ENCODE data around the gene GET4.

Gene GET4

DNA sequence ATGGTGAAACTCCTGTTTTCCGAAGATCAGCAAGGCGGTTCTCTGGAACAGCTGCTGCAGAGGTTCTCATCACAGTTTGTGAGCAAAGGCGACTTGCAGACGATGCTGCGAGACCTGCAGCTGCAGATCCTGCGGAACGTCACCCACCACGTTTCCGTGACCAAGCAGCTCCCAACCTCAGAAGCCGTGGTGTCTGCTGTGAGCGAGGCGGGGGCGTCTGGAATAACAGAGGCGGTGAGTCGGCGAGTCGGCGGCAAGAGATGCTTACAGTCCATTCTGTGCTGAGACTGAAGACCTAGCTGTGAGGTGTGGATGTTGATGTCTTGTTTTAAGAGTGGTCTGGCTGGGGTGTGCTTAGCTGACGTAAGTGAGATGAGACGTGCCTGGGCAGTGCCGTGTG lies 16.2 kb upstream of the GET4 start:
- H4K20me1 ChIP-seq (ENCODE audit: insufficient read depth, low read length): no peaks in the 10 kb centered on the region
- peaks cover 8% of the 10 kb centered on the region for H3K36me3 ChIP-seq (replicated peaks; ENCODE audit: low read depth, low read length)
- H3K27ac ChIP-seq (ENCODE audit: low read length): no peak overlapping the region
- no peak overlapping the region for H2AFZ ChIP-seq (ENCODE audit: low read depth, low read length)
- H3K9me3 ChIP-seq (ENCODE audit: insufficient read depth, low read length): no peaks in the 10 kb centered on the region
- no peak overlapping the region for H3K4me3 ChIP-seq (ENCODE audit: low read length)
- no peaks in the 10 kb centered on the region for H3K79me2 ChIP-seq (ENCODE audit: low read length)
- H3K4me1 ChIP-seq (ENCODE audit: low read length): no peaks in the 10 kb centered on the region
- TF ChIP-seq, protein P1, sequence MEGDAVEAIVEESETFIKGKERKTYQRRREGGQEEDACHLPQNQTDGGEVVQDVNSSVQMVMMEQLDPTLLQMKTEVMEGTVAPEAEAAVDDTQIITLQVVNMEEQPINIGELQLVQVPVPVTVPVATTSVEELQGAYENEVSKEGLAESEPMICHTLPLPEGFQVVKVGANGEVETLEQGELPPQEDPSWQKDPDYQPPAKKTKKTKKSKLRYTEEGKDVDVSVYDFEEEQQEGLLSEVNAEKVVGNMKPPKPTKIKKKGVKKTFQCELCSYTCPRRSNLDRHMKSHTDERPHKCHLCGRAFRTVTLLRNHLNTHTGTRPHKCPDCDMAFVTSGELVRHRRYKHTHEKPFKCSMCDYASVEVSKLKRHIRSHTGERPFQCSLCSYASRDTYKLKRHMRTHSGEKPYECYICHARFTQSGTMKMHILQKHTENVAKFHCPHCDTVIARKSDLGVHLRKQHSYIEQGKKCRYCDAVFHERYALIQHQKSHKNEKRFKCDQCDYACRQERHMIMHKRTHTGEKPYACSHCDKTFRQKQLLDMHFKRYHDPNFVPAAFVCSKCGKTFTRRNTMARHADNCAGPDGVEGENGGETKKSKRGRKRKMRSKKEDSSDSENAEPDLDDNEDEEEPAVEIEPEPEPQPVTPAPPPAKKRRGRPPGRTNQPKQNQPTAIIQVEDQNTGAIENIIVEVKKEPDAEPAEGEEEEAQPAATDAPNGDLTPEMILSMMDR (IDR thresholded peaks at IDR 0.05; ENCODE audit: low read depth, low read length): no peak
- no peak for TF ChIP-seq EZH2phosphoT487 (IDR thresholded peaks at IDR 0.05; ENCODE audit: low read depth)
- H3K4me2 ChIP-seq (ENCODE audit: low read length): no peak overlapping the region
- H3K27me3 ChIP-seq (ENCODE audit: low read depth, low read length): no peaks in the 10 kb centered on the region
- no peak overlapping the region for H3K9ac ChIP-seq (ENCODE audit: low read length)

DNA sequence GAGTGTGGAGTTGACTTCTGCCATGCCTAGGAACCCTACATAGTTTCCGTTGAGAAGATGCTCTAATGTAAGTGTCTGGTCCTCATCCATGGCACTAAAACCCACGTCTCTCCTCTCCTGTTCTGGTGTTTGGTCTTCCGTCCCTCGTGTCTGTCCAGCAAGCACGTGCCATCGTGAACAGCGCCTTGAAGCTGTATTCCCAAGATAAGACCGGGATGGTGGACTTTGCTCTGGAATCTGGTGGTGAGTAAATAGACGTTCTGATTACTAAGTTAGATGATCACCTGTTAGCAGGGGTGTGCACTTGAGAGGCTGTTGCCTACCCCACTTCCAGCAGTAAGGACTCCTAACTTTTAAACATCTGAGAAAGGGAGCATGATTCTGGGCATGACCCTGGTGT lies 15.1 kb upstream of the GET4 start:
- H2AFZ ChIP-seq (ENCODE audit: low read depth, low read length): no peak overlapping the region
- no peaks in the 10 kb centered on the region for H4K20me1 ChIP-seq (ENCODE audit: insufficient read depth, low read length)
- H3K4me3 ChIP-seq (ENCODE audit: low read length): no peak overlapping the region
- H3K27ac ChIP-seq (ENCODE audit: low read length): no peak overlapping the region
- H3K27me3 ChIP-seq (ENCODE audit: low read depth, low read length): no peaks in the 10 kb centered on the region
- H3K9ac ChIP-seq (ENCODE audit: low read length): no peak overlapping the region
- no peak for TF ChIP-seq EZH2phosphoT487 (IDR thresholded peaks at IDR 0.05; ENCODE audit: low read depth)
- TF ChIP-seq, protein P1 (IDR thresholded peaks at IDR 0.05; ENCODE audit: low read depth, low read length): no peak
- H3K79me2 ChIP-seq (ENCODE audit: low read length): no peaks in the 10 kb centered on the region
- H3K9me3 ChIP-seq (ENCODE audit: insufficient read depth, low read length): no peaks in the 10 kb centered on the region
- H3K36me3 ChIP-seq (replicated peaks; ENCODE audit: low read depth, low read length): peaks cover 13% of the 10 kb centered on the region
- H3K4me2 ChIP-seq (ENCODE audit: low read length): no peak overlapping the region
- H3K4me1 ChIP-seq (ENCODE audit: low read length): no peaks in the 10 kb centered on the region

DNA sequence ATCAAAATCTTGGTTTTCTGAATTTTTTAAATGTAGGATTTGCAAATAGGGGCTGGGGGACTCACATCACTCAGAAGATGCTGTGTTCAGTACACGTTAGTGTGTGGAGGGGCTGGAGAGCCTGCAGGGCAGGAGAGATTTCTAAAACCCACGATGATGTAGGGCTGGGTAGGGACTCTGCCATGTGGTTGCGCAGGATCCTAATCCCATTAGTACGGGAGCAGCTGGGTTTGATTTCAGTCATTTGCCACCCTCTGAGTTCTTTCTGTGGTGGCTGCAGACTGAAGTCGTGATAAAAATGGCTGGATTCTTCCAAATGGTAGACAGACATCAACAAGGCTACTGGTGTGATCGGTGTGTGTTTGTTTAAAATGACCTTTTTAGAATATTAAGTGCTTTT lies 14.2 kb upstream of the GET4 start:
- peaks cover 16% of the 10 kb centered on the region for H3K36me3 ChIP-seq (replicated peaks; ENCODE audit: low read depth, low read length)
- no peaks in the 10 kb centered on the region for H3K27me3 ChIP-seq (ENCODE audit: low read depth, low read length)
- H3K4me3 ChIP-seq (ENCODE audit: low read length): no peak overlapping the region
- H3K9me3 ChIP-seq (ENCODE audit: insufficient read depth, low read length): no peaks in the 10 kb centered on the region
- H3K4me2 ChIP-seq (ENCODE audit: low read length): no peak overlapping the region
- no peaks in the 10 kb centered on the region for H3K4me1 ChIP-seq (ENCODE audit: low read length)
- no peaks in the 10 kb centered on the region for H4K20me1 ChIP-seq (ENCODE audit: insufficient read depth, low read length)
- H3K27ac ChIP-seq (ENCODE audit: low read length): no peak overlapping the region
- H2AFZ ChIP-seq (ENCODE audit: low read depth, low read length): no peak overlapping the region
- TF ChIP-seq EZH2phosphoT487 (IDR thresholded peaks at IDR 0.05; ENCODE audit: low read depth): no peak
- TF ChIP-seq, protein P1 (IDR thresholded peaks at IDR 0.05; ENCODE audit: low read depth, low read length): no peak
- no peaks in the 10 kb centered on the region for H3K79me2 ChIP-seq (ENCODE audit: low read length)
- no peak overlapping the region for H3K9ac ChIP-seq (ENCODE audit: low read length)

DNA sequence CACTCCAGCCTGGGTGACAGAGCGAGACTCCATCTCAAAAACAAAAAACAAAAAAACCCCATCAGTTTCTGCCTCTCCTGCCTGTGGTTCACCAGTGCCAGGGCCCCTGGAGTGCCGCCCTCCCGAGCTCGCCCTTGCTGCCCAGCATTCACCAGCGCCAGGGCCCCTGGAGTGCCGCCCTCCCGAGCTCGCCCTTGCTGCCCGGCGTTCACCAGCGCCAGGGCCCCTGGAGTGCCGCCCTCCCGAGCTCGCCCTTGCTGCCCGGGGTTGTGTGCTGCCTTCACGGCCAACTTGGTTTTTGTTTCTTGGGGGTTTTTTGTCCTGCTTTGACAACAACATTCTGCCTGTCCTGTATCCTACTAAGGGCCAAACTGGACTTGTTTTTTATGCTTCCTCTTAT lies 13.2 kb upstream of the GET4 start:
- no peaks in the 10 kb centered on the region for H3K4me1 ChIP-seq (ENCODE audit: low read length)
- H2AFZ ChIP-seq (ENCODE audit: low read depth, low read length): no peak overlapping the region
- H3K4me2 ChIP-seq (ENCODE audit: low read length): no peak overlapping the region
- H3K4me3 ChIP-seq (ENCODE audit: low read length): no peak overlapping the region
- H3K27ac ChIP-seq (ENCODE audit: low read length): no peak overlapping the region
- peaks cover 17% of the 10 kb centered on the region for H3K36me3 ChIP-seq (replicated peaks; ENCODE audit: low read depth, low read length)
- no peaks in the 10 kb centered on the region for H3K9me3 ChIP-seq (ENCODE audit: insufficient read depth, low read length)
- no peaks in the 10 kb centered on the region for H3K27me3 ChIP-seq (ENCODE audit: low read depth, low read length)
- H4K20me1 ChIP-seq (ENCODE audit: insufficient read depth, low read length): no peaks in the 10 kb centered on the region
- no peaks in the 10 kb centered on the region for H3K79me2 ChIP-seq (ENCODE audit: low read length)
- H3K9ac ChIP-seq (ENCODE audit: low read length): no peak overlapping the region
- no peak for TF ChIP-seq EZH2phosphoT487 (IDR thresholded peaks at IDR 0.05; ENCODE audit: low read depth)
- TF ChIP-seq, protein P1 (IDR thresholded peaks at IDR 0.05; ENCODE audit: low read depth, low read length): no peak
